ENCODE results near the gene CLNK. TPM values are rescaled to one million over a fixed set of nuclear protein-coding genes. Genes with fewer than 3 reads are reported as not detected.

Gene CLNK
- total and polyA plus RNA-seq, 2 of the 8 experiments (the other 6 are each of a cell fraction or from before 2014, with no cell fraction given), result not detected

- TF ChIP-seq RNF2 (IDR thresholded peaks at IDR 0.05; ENCODE audit: borderline replicate concordance, low read depth, low read length, missing control alignments, poor library complexity, severe bottlenecking) (no peak), NRF1 (IDR thresholded peaks at IDR 0.05; ENCODE audit: low read depth, low read length) (no peak)
These were observed 224.1 kb downstream of the CLNK start (continued) for GRCh38 chr4:10460313-10461047.
